ENCODE results near the gene GJA3. TPM values are rescaled to one million over a fixed set of nuclear protein-coding genes. Genes with fewer than 3 reads are reported as not detected.

GJA3 gene
- total and polyA plus RNA-seq, 2 of the 8 experiments (the other 6 are each of a cell fraction or from before 2014, with no cell fraction given), result 0.12 to 0.60 TPM

- no peaks in the 10 kb centered on the region for H3K79me1 ChIP-seq (ENCODE audit: low read depth, low read length)
- H3K36me3 ChIP-seq (ENCODE audit: control insufficient read depth in 2 of 4, insufficient read depth in 4 of 4, low read length in 3 of 4), result no peaks in the 10 kb centered on the region
- H3K9ac ChIP-seq (replicated peaks in 1 of 4; ENCODE audit: extremely low read depth in 1 of 4, low read depth in 3 of 4, low read length in 3 of 4), result no peak overlapping the region
- FAIRE-seq, result no peak
- H2BK20ac ChIP-seq (ENCODE audit: low read length), result no peak overlapping the region
- POLR2A ChIA-PET (ENCODE audit: partially characterized antibody), result no interaction called here
- no peaks in the 10 kb centered on the region for H3K23me2 ChIP-seq (ENCODE audit: low read depth, low read length)
- peak overlapping the region; percentile 24 to 48; a peak in 3 of 4 replicates for H3K4me2 ChIP-seq (ENCODE audit: insufficient read depth in 1 of 2, low read depth in 2 of 2, low read length in 2 of 2)
- no peaks in the 10 kb centered on the region for H3K79me2 ChIP-seq (ENCODE audit: control insufficient read depth in 1 of 2, insufficient read depth in 2 of 2, low read length in 2 of 2)
- no peak overlapping the region for H3K56ac ChIP-seq (replicated peaks; ENCODE audit: insufficient read length, low read depth, low read length)
- peak overlapping the region in 1 of 4 experiments; percentile 44; a peak in 1 of 8 replicates for H3K4me3 ChIP-seq (ENCODE audit: extremely low read depth in 1 of 4, insufficient read depth in 2 of 4, low read depth in 3 of 4, low read length in 4 of 4)
- H3K18ac ChIP-seq (ENCODE audit: extremely low read depth, low read length), result no peak overlapping the region
- CTCF ChIA-PET (ENCODE audit: partially characterized antibody), result interaction anchor here (0.6 to 1.8 kb wide), 10 partner anchors 9 to 972 kb away, joined by 3 to 11 read pairs (median 4); partner anchors contain the start of gene GJA3
- no peak overlapping the region for H2AK5ac ChIP-seq (ENCODE audit: low read depth, low read length)
- H3K27ac ChIP-seq (ENCODE audit: low read depth, low read length), result no peak overlapping the region
- 46% methylated on average over 43 of the region's 56 CpGs; no CpG with 5 or more reads in 1 of the 2 experiments for WGBS, 2 experiments (ENCODE audit: extremely low coverage in 1 of 2, insufficient coverage in 1 of 2, insufficient read length in 1 of 2, insufficient replicate concordance in 2 of 2, low coverage in 1 of 2, low lambda C conversion rate in 2 of 2, missing lambda C conversion rate in 1 of 2)
- H4K20me1 ChIP-seq (replicated peaks in 1 of 2; ENCODE audit: control insufficient read depth in 1 of 2, insufficient read depth in 2 of 2, low read length in 2 of 2), result no peaks in the 10 kb centered on the region
- H3K14ac ChIP-seq (ENCODE audit: insufficient read length), result no peak overlapping the region
- peaks cover 0 to 3% (median under 1%) of the 10 kb centered on the region in 4 experiments; a peak in 3 of 7 replicates for H3K27me3 ChIP-seq (replicated peaks in 1 of 4; ENCODE audit: control insufficient read depth in 3 of 4, extremely low read depth in 1 of 4, insufficient read depth in 3 of 4, low read length in 3 of 4)
- H2BK15ac ChIP-seq (ENCODE audit: low read length), result no peak overlapping the region
- no peak overlapping the region for H3K23ac ChIP-seq (ENCODE audit: insufficient read length)
- H3K9me3 ChIP-seq (ENCODE audit: insufficient read depth in 2 of 2, low read depth in 1 of 2, low read length in 1 of 2), result no peaks in the 10 kb centered on the region
- H4K8ac ChIP-seq (ENCODE audit: extremely low read depth, insufficient read depth, low read length), result peak overlapping the region; percentile 7
- H4K91ac ChIP-seq (replicated peaks; ENCODE audit: insufficient read length, low read length), result no peak overlapping the region
- no peak overlapping the region for H2BK5ac ChIP-seq (ENCODE audit: low read depth, low read length)
- peak in 1 of 2 experiments; percentile 85 for DNase-seq (ENCODE audit: low read depth in 1 of 2, low spot score in 2 of 2)
- H3K4ac ChIP-seq (replicated peaks; ENCODE audit: insufficient read length, low read depth, low read length), result no peak overlapping the region
- no peak overlapping the region for H2BK12ac ChIP-seq (ENCODE audit: low read depth, low read length)
- H2AFZ ChIP-seq (ENCODE audit: low read length), result no peak overlapping the region
- no peaks in the 10 kb centered on the region for H3K4me1 ChIP-seq (replicated peaks in 1 of 4; ENCODE audit: control insufficient read depth in 3 of 4, insufficient read depth in 4 of 4, low read length in 3 of 4)
- H2BK120ac ChIP-seq (replicated peaks; ENCODE audit: low read depth, low read length), result no peak overlapping the region
- H4K5ac ChIP-seq (ENCODE audit: insufficient read length, low read depth, low read length), result no peak overlapping the region
- TF ChIP-seq POLR2AphosphoS5 (IDR thresholded peaks at IDR 0.05; ENCODE audit: low read depth, low read length) (no peak), EGR1 (IDR thresholded peaks at IDR 0.05; ENCODE audit: borderline replicate concordance, low read depth, low read length) (no peak), JUND (IDR thresholded peaks at IDR 0.05; ENCODE audit: low read length) (no peak), RXRA (IDR thresholded peaks at IDR 0.05; ENCODE audit: insufficient read depth, low read depth, low read length) (no peak), CTCF (IDR thresholded peaks at IDR 0.05; ENCODE audit: control extremely low read depth in 1 of 3, insufficient read depth in 1 of 3, low read depth in 1 of 3, low read length in 3 of 3) (peak; percentile 59 to 70 (median 68)), TAF7 (optimal IDR thresholded peaks at IDR 0.05; ENCODE audit: borderline replicate concordance, low read depth, low read length) (no peak), KDM1A (IDR thresholded peaks at IDR 0.05; ENCODE audit: borderline replicate concordance, low read length) (no peak), TAF1 (IDR thresholded peaks at IDR 0.05; ENCODE audit: low read depth, low read length) (no peak), FOSL1 (IDR thresholded peaks at IDR 0.05; ENCODE audit: insufficient read depth, low read depth, low read length) (no peak)
Observed at GRCh38 chr13:20136781-20137703, 23.8 kb downstream of the GJA3 start.
